GM19240 (cell line): ENCODE measurements around the gene SPAG9.
"Not testable (repeated sequence)": the region's sequence is repeated elsewhere in the genome, so short reads cannot be mapped to it uniquely, and the experiment has no call there.

Experiments used
- DNase-seq: peaks from one replicate; pipeline ENCODE4 v3.0.0; 2011; ENCODE audit warnings: low spot score; ENCODE audit not compliant: insufficient read length

Gene SPAG9

GRCh38 chr17:51088868-51089267, 31.8 kb downstream of the SPAG9 start:
- DNase-seq, result not testable (repeated sequence)

- no peak for DNase-seq
Observed at GRCh38 chr17:51088287-51088686, 32.4 kb downstream of the SPAG9 start.

GRCh38 chr17:51087072-51087757, 33.5 kb downstream of the SPAG9 start:
- DNase-seq, result no peak

GRCh38 chr17:51085150-51085805, 35.4 kb downstream of the SPAG9 start:
- no peak for DNase-seq

GRCh38 chr17:51083981-51084380, 36.7 kb downstream of the SPAG9 start:
- DNase-seq, result no peak

GRCh38 chr17:51083364-51083763, 37.3 kb downstream of the SPAG9 start:
- DNase-seq, result not testable (repeated sequence)

- DNase-seq, result no peak
Observed at GRCh38 chr17:51079049-51079448, 41.6 kb downstream of the SPAG9 start.

- no peak for DNase-seq
Observed at GRCh38 chr17:51078009-51078592, 42.6 kb downstream of the SPAG9 start.

GRCh38 chr17:51076821-51077220, 43.8 kb downstream of the SPAG9 start:
- no peak for DNase-seq

GRCh38 chr17:51071556-51071955, 49.1 kb downstream of the SPAG9 start:
- no peak for DNase-seq

GRCh38 chr17:51065466-51065865, 55.2 kb downstream of the SPAG9 start:
- no peak for DNase-seq

GRCh38 chr17:51064061-51064735, 56.5 kb downstream of the SPAG9 start:
- DNase-seq, result no peak

- no peak for DNase-seq
Observed at GRCh38 chr17:51060396-51060795, 60.3 kb downstream of the SPAG9 start.

- no peak for DNase-seq
Observed at GRCh38 chr17:51059781-51060180, 60.9 kb downstream of the SPAG9 start.

- DNase-seq, result no peak
Observed at GRCh38 chr17:51057534-51057933, 63.1 kb downstream of the SPAG9 start.

- peak; percentile 8 for DNase-seq
Observed at GRCh38 chr17:51056813-51057510, 63.7 kb downstream of the SPAG9 start.

- no peak for DNase-seq
Observed at GRCh38 chr17:51054748-51055147, 65.9 kb downstream of the SPAG9 start.

- no peak for DNase-seq
Observed at GRCh38 chr17:51052235-51052634, 68.4 kb downstream of the SPAG9 start.

- DNase-seq, result peak; percentile 6
Observed at GRCh38 chr17:51050291-51051033, 70.2 kb downstream of the SPAG9 start.

GRCh38 chr17:51046514-51047384, 73.9 kb downstream of the SPAG9 start:
- no peak for DNase-seq
